WERI-Rb-1 (cell line): ENCODE measurements around the gene CAP2.

ENCODE experiments used
- DNase-seq: peaks from one replicate; pipeline ENCODE4 v3.0.0-alpha.2; 2020
- H3K27ac ChIP-seq: fragments of 250-450 bp; sonication (Bioruptor Pico); 2 replicates; pipeline ENCODE4 v1.5.1; 2020; ENCODE audit warnings: mild to moderate bottlenecking, moderate library complexity
- H3K27me3 ChIP-seq: fragments of 250-450 bp; sonication (Bioruptor Pico); 2 replicates; pipeline ENCODE4 v1.5.1; 2021; ENCODE audit warnings: mild to moderate bottlenecking, low read depth, moderate library complexity; ENCODE audit not compliant: insufficient read depth, severe bottlenecking
- H3K36me3 ChIP-seq: fragments of 250-450 bp; sonication (Bioruptor Pico); 2 replicates; pipeline ENCODE4 v1.5.1; 2020; ENCODE audit warnings: mild to moderate bottlenecking, moderate library complexity
- H3K4me3 ChIP-seq: 2 replicates; pipeline ENCODE4 v1.5.1; 2011; ENCODE audit warnings: low read depth, mild to moderate bottlenecking, control low read depth, low read length
- H3K9me3 ChIP-seq: fragments of 250-450 bp; sonication (Bioruptor Pico); 2 replicates; pipeline ENCODE4 v1.5.1; 2021; ENCODE audit warnings: mild to moderate bottlenecking, moderate library complexity; ENCODE audit not compliant: severe bottlenecking
- TF ChIP-seq, protein P1 (sequence below): IDR thresholded peaks from 2 replicates; pipeline ENCODE4 v1.5.1; 2011; ENCODE audit warnings: low read depth, mild to moderate bottlenecking, control low read depth, inconsistent platforms, low read length

The CAP2 gene

DNA sequence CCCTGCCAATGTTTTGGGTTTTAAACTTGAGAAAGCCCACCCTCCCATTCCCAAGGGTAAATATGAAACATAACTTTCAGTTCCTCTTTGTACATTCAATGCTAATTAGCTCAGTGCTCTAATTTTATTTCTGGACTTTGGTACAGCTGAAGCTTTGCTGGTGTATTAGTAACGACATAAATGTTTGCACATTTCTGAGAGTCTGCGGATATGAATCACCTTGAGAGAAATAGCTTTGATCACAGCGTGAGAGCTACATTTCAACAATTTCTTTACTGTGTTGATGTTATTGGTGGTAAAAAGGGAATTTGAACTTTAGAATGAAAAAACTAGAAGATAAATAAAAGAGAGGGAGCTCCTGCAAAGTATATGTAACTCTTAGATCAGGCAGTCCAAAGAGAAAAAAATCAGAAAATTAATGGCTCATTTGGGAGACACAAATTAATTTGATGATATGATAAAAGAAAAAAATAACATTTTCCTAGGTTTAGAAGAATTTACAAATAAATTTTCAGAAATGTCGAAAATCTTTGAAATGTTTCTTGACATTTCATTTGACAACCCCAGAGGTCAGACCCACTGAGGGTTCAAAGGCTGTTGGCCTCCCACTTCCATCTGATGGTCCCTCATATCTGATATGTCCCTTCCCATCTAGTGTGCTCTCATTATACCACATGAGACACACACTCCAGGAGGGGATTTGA is 38.5 kb upstream of the CAP2 start:
- H3K9me3 ChIP-seq = no peaks in the 10 kb centered on the region
- no peaks in the 10 kb centered on the region for H3K27me3 ChIP-seq
- no peak overlapping the region for H3K27ac ChIP-seq
- no peaks in the 10 kb centered on the region for H3K36me3 ChIP-seq
- H3K4me3 ChIP-seq = no peak overlapping the region
- TF ChIP-seq, protein P1, sequence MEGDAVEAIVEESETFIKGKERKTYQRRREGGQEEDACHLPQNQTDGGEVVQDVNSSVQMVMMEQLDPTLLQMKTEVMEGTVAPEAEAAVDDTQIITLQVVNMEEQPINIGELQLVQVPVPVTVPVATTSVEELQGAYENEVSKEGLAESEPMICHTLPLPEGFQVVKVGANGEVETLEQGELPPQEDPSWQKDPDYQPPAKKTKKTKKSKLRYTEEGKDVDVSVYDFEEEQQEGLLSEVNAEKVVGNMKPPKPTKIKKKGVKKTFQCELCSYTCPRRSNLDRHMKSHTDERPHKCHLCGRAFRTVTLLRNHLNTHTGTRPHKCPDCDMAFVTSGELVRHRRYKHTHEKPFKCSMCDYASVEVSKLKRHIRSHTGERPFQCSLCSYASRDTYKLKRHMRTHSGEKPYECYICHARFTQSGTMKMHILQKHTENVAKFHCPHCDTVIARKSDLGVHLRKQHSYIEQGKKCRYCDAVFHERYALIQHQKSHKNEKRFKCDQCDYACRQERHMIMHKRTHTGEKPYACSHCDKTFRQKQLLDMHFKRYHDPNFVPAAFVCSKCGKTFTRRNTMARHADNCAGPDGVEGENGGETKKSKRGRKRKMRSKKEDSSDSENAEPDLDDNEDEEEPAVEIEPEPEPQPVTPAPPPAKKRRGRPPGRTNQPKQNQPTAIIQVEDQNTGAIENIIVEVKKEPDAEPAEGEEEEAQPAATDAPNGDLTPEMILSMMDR = no peak
- no peak for DNase-seq

DNA sequence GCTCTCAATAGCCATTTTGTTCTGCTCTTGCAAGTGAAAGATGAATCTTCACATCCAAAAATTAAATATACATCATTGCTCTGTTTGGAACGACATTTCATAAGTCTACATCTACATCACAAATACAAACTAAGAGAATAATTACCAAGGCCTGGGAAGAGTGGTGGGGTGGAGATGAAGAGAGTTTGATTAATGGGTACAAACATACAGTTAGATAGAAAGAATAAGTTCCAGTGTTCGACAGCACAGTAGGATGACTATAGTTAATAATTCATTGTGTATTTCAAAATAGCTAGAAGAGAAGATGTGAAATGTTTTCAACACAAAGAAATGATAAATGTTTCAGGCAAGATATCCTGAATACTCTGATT is 38.0 kb upstream of the CAP2 start:
- TF ChIP-seq, protein P1 = no peak
- Histone ChIP-seq H3K27ac (no peak overlapping the region), H3K36me3 (no peaks in the 10 kb centered on the region), H3K27me3 (no peaks in the 10 kb centered on the region), H3K9me3 (no peaks in the 10 kb centered on the region), H3K4me3 (no peak overlapping the region)
- DNase-seq = no peak

DNA sequence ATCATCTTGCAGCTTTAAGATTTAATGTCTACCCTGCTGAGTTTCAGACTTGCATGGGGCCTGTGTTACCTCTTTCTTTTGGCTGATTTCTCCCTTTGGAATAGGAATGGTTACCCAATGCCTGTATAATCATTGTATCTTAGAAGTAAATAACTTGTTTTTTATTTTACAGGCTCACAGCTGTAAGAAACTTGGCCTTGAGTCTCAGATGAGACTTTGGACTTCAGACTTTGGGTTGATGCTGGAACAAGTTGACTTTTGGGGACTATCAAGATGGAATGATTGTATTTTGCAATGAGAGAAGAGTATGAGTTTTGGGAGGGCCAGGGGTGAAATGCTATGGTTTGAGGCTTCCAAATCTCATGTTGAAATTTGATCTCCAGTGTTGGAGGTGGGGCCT is 34.9 kb upstream of the CAP2 start:
- no peak overlapping the region for H3K27ac ChIP-seq
- H3K9me3 ChIP-seq = no peaks in the 10 kb centered on the region

DNA sequence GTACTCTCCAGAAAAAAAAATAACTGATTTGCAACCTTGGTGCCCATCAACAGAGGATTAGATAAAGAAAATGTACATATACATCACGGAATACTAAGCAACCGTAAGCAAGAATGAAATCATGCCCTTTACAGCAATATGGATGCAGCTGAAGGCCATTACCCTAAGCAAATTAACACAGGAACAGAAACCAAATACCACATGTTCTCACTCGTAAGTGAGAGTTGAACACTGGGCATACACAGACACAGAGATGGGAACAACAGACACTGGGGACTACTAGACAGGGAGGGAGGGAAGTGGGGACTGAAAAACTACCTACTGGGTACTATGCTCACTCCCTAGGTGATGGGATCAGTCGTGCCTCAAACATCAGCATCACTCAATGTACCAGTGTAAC is 32.8 kb upstream of the CAP2 start:
- no peaks in the 10 kb centered on the region for H3K36me3 ChIP-seq
- no peak for DNase-seq
- no peak overlapping the region for H3K27ac ChIP-seq
- TF ChIP-seq, protein P1 = no peak
- no peaks in the 10 kb centered on the region for H3K9me3 ChIP-seq
- H3K27me3 ChIP-seq = no peaks in the 10 kb centered on the region
- no peak overlapping the region for H3K4me3 ChIP-seq

More for the DNA sequence above, 34.9 kb upstream of the CAP2 start:
- no peaks in the 10 kb centered on the region for H3K27me3 ChIP-seq
- no peak for DNase-seq
- no peaks in the 10 kb centered on the region for H3K36me3 ChIP-seq
- H3K4me3 ChIP-seq = no peak overlapping the region
- TF ChIP-seq, protein P1 = no peak

DNA sequence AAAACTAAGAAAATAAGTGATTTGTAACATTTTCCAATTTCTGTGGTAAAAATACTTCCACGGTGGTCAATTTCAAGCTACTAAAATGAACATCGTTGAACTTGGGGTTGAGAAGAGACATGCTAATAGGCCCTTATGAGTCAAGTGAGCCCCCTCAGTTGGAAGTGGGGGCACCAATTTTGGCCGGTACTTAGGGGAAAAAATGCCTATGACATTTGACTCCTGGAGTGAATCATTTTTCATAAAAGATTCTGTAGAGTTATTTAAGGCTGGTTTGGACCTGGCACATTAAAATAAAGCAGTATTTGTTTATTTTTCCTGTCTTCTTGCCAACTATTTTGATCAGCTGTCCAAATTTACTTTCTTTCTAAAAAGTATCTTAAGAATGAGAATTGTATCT is 32.4 kb upstream of the CAP2 start:
- H3K9me3 ChIP-seq = no peaks in the 10 kb centered on the region
- DNase-seq = no peak
- TF ChIP-seq, protein P1 = no peak
- H3K27me3 ChIP-seq = no peaks in the 10 kb centered on the region
- no peak overlapping the region for H3K27ac ChIP-seq
- no peaks in the 10 kb centered on the region for H3K36me3 ChIP-seq
- H3K4me3 ChIP-seq = no peak overlapping the region

GRCh38 chr6:17365961-17366360 is 27.4 kb upstream of the CAP2 start:
- TF ChIP-seq, protein P1 = no peak
- Histone ChIP-seq H3K9me3 (peaks cover 3% of the 10 kb centered on the region), H3K27me3 (no peaks in the 10 kb centered on the region), H3K36me3 (no peaks in the 10 kb centered on the region), H3K4me3 (no peak overlapping the region), H3K27ac (no peak overlapping the region)
- DNase-seq = no peak
